ENCODE results near the gene LDB2. TPM values are rescaled to one million over a fixed set of nuclear protein-coding genes. Genes with fewer than 3 reads are reported as not detected.

The LDB2 gene
- total and polyA plus RNA-seq, 2 of the 8 experiments (the other 6 are each of a cell fraction or from before 2014, with no cell fraction given) = 57.0 to 140 TPM

GRCh38 chr4:16853640-16854039, 44.8 kb downstream of the LDB2 start:
- peaks cover 0 to 83% of the 10 kb centered on the region in 2 experiments; a peak in 3 of 4 replicates for H3K79me2 ChIP-seq (ENCODE audit: control insufficient read depth in 1 of 2, insufficient read depth in 2 of 2, low read length in 2 of 2)
- TF ChIP-seq MAX (IDR thresholded peaks at IDR 0.05) (no peak), HDAC6 (IDR thresholded peaks at IDR 0.05; ENCODE audit: low read depth, low read length) (no peak)

More at GRCh38 chr4:16853640-16854039, 44.8 kb downstream of the LDB2 start:
- H3K27me3 ChIP-seq (replicated peaks in 1 of 4; ENCODE audit: control insufficient read depth in 3 of 4, extremely low read depth in 1 of 4, insufficient read depth in 3 of 4, low read length in 3 of 4) = no peaks in the 10 kb centered on the region; a peak in 1 of 7 replicates
- no peak overlapping the region for H3K56ac ChIP-seq (replicated peaks; ENCODE audit: insufficient read length, low read depth, low read length)
- H3K9ac ChIP-seq (replicated peaks in 1 of 4; ENCODE audit: extremely low read depth in 1 of 4, low read depth in 3 of 4, low read length in 3 of 4) = no peak overlapping the region
- ChIA-PET POLR2A (ENCODE audit: partially characterized antibody) (no interaction called here), CTCF (ENCODE audit: partially characterized antibody) (no interaction called here)
- H2BK120ac ChIP-seq (replicated peaks; ENCODE audit: low read depth, low read length) = no peak overlapping the region
- no peak for FAIRE-seq
- no peak overlapping the region for H2BK5ac ChIP-seq (ENCODE audit: low read depth, low read length)
- no peak overlapping the region for H2AK5ac ChIP-seq (ENCODE audit: low read depth, low read length)
- no peak overlapping the region for H4K91ac ChIP-seq (replicated peaks; ENCODE audit: insufficient read length, low read length)
- H2BK20ac ChIP-seq (ENCODE audit: low read length) = no peak overlapping the region
- H3K23ac ChIP-seq (ENCODE audit: insufficient read length) = no peak overlapping the region
- no peaks in the 10 kb centered on the region for H4K20me1 ChIP-seq (replicated peaks in 1 of 2; ENCODE audit: control insufficient read depth in 1 of 2, insufficient read depth in 2 of 2, low read length in 2 of 2)
- DNase-seq (ENCODE audit: low read depth in 1 of 2, low spot score in 2 of 2) = no peak
- peaks cover 0 to 3% (median 0%) of the 10 kb centered on the region in 4 experiments; a peak in 2 of 8 replicates for H3K36me3 ChIP-seq (ENCODE audit: control insufficient read depth in 2 of 4, insufficient read depth in 4 of 4, low read length in 3 of 4)
- H2BK12ac ChIP-seq (ENCODE audit: low read depth, low read length) = no peak overlapping the region
- H3K9me3 ChIP-seq (ENCODE audit: insufficient read depth in 2 of 2, low read depth in 1 of 2, low read length in 1 of 2) = no peaks in the 10 kb centered on the region
- peaks cover 7% of the 10 kb centered on the region; the same call in 1 of the 2 replicates for H3K79me1 ChIP-seq (ENCODE audit: low read depth, low read length)
- no peak overlapping the region for H4K5ac ChIP-seq (ENCODE audit: insufficient read length, low read depth, low read length)
- H4K8ac ChIP-seq (ENCODE audit: extremely low read depth, insufficient read depth, low read length) = no peak overlapping the region
- peaks cover 2% of the 10 kb centered on the region; the same call in 1 of the 2 replicates for H3K23me2 ChIP-seq (ENCODE audit: low read depth, low read length)
- H3K4me2 ChIP-seq (ENCODE audit: insufficient read depth in 1 of 2, low read depth in 2 of 2, low read length in 2 of 2) = no peak overlapping the region
- no peak overlapping the region for H3K14ac ChIP-seq (ENCODE audit: insufficient read length)
- no peak overlapping the region for H3K18ac ChIP-seq (ENCODE audit: extremely low read depth, low read length)
- no peak overlapping the region for H2AFZ ChIP-seq (ENCODE audit: low read length)
- no peak overlapping the region for H3K4me3 ChIP-seq (ENCODE audit: extremely low read depth in 1 of 4, insufficient read depth in 2 of 4, low read depth in 3 of 4, low read length in 4 of 4)
- peaks cover 0 to 13% (median 9%) of the 10 kb centered on the region in 4 experiments; a peak in 6 of 7 replicates for H3K4me1 ChIP-seq (replicated peaks in 1 of 4; ENCODE audit: control insufficient read depth in 3 of 4, insufficient read depth in 4 of 4, low read length in 3 of 4)
- WGBS, 2 experiments (ENCODE audit: extremely low coverage in 1 of 2, insufficient coverage in 1 of 2, insufficient read length in 1 of 2, insufficient replicate concordance in 2 of 2, low coverage in 1 of 2, low lambda C conversion rate in 2 of 2, missing lambda C conversion rate in 1 of 2) = 92 to 100% methylated on average over 1 to 2 of the region's 2 CpGs
- H2BK15ac ChIP-seq (ENCODE audit: low read length) = no peak overlapping the region
- no peak overlapping the region for H3K4ac ChIP-seq (replicated peaks; ENCODE audit: insufficient read length, low read depth, low read length)
- H3K27ac ChIP-seq (ENCODE audit: low read depth, low read length) = no peak overlapping the region

All from H1 (cell line).